Lung (tissue), 12 donors: ENCODE data around the gene ABCB8. TPM values are rescaled to one million over a fixed set of nuclear protein-coding genes. Genes with fewer than 3 reads are reported as not detected.

ENCODE experiments used
- ATAC-seq: fragments of 200-7000 bp; cut with Tn5 transposase; one replicate; pipeline ENCODE4 v1.9.1; 2020; ENCODE audit warnings: moderate number of reproducible peaks; ENCODE audit not compliant: insufficient read depth, low FRiP score
- DNase-seq, 3 donors: peaks; one replicate each; pipeline ENCODE4 v3.0.0-alpha.2; 2013 to 2017
- H3K27ac ChIP-seq, 2 donors: one replicate each; pipeline ENCODE4 v1.5.1; 2013; ENCODE audit warnings: mild to moderate bottlenecking in 2 of 2, moderate library complexity in 2 of 2, control low read depth in 1 of 2, inconsistent platforms in 1 of 2, low read depth in 1 of 2, low read length in 1 of 2
- H3K27me3 ChIP-seq, 3 donors: one replicate each; pipeline ENCODE4 v1.5.1; 2013; ENCODE audit warnings: low read length in 2 of 3; ENCODE audit not compliant: control insufficient read depth in 3 of 3, insufficient read depth in 3 of 3
- H3K36me3 ChIP-seq, 4 donors: one replicate each; pipeline ENCODE4 v1.5.1; 2013; ENCODE audit warnings: low read length in 4 of 4, mild to moderate bottlenecking in 1 of 4, moderate library complexity in 1 of 4; ENCODE audit not compliant: control insufficient read depth in 4 of 4, insufficient read depth in 4 of 4
- H3K4me1 ChIP-seq, 5 donors: one replicate each; pipeline ENCODE4 v1.5.1; 2013; ENCODE audit warnings: low read length in 5 of 5, mild to moderate bottlenecking in 2 of 5, moderate library complexity in 1 of 5; ENCODE audit not compliant: control insufficient read depth in 5 of 5, insufficient read depth in 5 of 5
- H3K4me3 ChIP-seq: one replicate; pipeline ENCODE4 v1.5.1; 2013; ENCODE audit warnings: mild to moderate bottlenecking, control low read depth, moderate library complexity
- H3K9ac ChIP-seq, 2 donors: one replicate each; pipeline ENCODE4 v1.5.1; 2013; ENCODE audit warnings: low read length in 2 of 2, control low read depth in 1 of 2; ENCODE audit not compliant: insufficient read depth in 1 of 2
- H3K9me3 ChIP-seq, 4 donors: one replicate each; pipeline ENCODE4 v1.5.1; 2013; ENCODE audit warnings: low read length in 3 of 4, mild to moderate bottlenecking in 1 of 4, moderate library complexity in 1 of 4; ENCODE audit not compliant: control insufficient read depth in 4 of 4, insufficient read depth in 3 of 4
- CTCF ChIP-seq: IDR thresholded peaks from 2 replicates; pipeline ENCODE4 v1.5.1; 2012; ENCODE audit warnings: mild to moderate bottlenecking; ENCODE audit errors: control extremely low read depth, extremely low read depth
- WGBS, 2 donors: extraction: QIAGEN DNeasy Blood & Tissue Kit; methylation state at CpG; one replicate each; pipeline ENCODE4 v1.1.7; 2013; 5-methylcytosine and 5-hydroxymethylcytosine counted together
- polyA plus RNA-seq, 2 donors: library from polyadenylated mRNA; stranded (reverse); fragments of 200-250 nt; gene quantifications; one replicate each; pipeline ENCODE4 v1.2.1, GENCODE V29; 2013
- total RNA-seq, 2 donors: library from RNA; depleted of rRNA in 1 of 2; stranded (reverse); fragments of >200 nt in 1 of 2; gene quantifications; one replicate each; pipeline ENCODE4 v1.2.1, GENCODE V29; 2014 to 2021
- donor health status: control.
- donor health status: control.
- donor health status: Bipolar disorder and iron deficiency.
- donor health status: healthy.
- donor health status: DM: yes; HTN: yes; CAD: no.

The ABCB8 gene
- total and polyA plus RNA-seq, 4 donors, result 21.8 to 61.5 (median 28.8) TPM

DNA sequence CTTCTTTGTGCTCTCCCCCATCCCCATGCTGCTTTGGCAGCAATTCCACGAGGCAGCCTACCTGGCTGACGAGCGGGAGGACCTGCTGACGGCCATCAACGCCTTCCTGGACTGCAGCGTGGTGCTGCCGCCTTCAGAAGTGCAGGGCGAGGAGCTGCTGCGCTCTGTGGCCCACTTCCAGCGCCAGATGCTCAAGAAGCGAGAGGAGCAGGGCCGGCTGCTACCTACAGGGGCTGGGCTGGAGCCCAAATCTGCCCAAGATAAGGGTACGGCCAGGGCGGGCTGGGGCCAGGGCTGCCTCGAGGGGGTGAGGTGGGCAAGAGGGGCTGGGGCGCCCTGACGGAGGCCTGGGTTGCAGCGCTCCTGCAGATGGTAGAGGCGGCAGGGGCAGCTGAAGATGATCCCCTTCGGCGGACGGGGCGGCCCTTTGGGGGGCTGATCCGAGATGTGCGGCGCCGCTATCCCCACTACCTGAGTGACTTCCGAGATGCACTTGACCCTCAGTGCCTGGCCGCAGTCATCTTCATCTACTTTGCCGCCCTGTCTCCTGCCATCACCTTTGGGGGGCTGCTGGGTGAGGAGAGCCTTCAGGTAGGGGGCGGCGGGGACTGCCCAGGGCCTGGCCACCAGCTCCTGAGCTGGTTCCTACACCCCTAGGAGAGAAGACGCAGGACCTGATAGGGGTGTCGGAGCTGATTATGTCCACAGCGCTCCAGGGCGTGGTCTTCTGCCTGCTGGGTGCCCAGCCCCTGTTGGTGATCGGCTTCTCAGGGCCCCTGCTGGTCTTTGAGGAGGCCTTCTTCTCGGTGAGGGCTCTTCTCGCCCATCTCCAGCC lies 43.0 kb downstream of the ABCB8 start:
- H3K4me1 ChIP-seq, result no peaks in the 10 kb centered on the region
- DNase-seq (no peak), ATAC-seq (no peak)
- H3K36me3 ChIP-seq, result peaks cover 31 to 80% (median 38%) of the 10 kb centered on the region in 4 donors
- H3K27me3 ChIP-seq, result no peaks in the 10 kb centered on the region
- no peaks in the 10 kb centered on the region for H3K9me3 ChIP-seq
- no peak overlapping the region for H3K9ac ChIP-seq
- H3K4me3 ChIP-seq, result no peak overlapping the region
- no peak for TF ChIP-seq CTCF
- H3K27ac ChIP-seq, result no peak overlapping the region
- WGBS, 2 donors, result 95 to 97% methylated on average over 37 to 39 of the region's 39 CpGs

DNA sequence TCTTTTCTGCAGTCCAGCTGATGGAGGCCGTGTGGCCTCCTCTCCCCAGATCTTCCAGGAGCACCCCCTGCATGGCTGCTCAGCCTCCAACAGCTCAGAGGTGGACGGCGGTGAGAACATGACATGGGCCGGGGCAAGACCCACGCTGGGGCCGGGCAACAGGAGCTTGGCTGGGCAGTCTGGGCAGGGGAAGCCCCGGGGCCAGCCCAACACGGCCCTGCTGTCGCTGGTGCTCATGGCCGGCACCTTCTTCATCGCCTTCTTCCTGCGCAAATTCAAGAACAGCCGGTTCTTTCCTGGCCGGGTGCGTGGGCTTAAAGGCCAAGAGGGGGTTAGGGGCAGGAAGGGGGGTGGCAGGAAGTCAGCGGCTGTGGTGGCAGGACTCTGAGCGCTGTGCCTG lies 45.7 kb downstream of the ABCB8 start:
- no peak for DNase-seq
- Histone ChIP-seq H3K27ac (no peak overlapping the region), H3K4me3 (no peak overlapping the region), H3K9ac (no peak overlapping the region), H3K4me1 (peaks cover 0 to 9% (median 5%) of the 10 kb centered on the region in 5 donors), H3K27me3 (no peaks in the 10 kb centered on the region), H3K36me3 (peaks cover 23 to 65% (median 32%) of the 10 kb centered on the region in 4 donors), H3K9me3 (no peaks in the 10 kb centered on the region)
- no peak for ATAC-seq
- TF ChIP-seq CTCF, result no peak
- 85 to 91% methylated on average over 17 of the region's 17 CpGs for WGBS, 2 donors

DNA sequence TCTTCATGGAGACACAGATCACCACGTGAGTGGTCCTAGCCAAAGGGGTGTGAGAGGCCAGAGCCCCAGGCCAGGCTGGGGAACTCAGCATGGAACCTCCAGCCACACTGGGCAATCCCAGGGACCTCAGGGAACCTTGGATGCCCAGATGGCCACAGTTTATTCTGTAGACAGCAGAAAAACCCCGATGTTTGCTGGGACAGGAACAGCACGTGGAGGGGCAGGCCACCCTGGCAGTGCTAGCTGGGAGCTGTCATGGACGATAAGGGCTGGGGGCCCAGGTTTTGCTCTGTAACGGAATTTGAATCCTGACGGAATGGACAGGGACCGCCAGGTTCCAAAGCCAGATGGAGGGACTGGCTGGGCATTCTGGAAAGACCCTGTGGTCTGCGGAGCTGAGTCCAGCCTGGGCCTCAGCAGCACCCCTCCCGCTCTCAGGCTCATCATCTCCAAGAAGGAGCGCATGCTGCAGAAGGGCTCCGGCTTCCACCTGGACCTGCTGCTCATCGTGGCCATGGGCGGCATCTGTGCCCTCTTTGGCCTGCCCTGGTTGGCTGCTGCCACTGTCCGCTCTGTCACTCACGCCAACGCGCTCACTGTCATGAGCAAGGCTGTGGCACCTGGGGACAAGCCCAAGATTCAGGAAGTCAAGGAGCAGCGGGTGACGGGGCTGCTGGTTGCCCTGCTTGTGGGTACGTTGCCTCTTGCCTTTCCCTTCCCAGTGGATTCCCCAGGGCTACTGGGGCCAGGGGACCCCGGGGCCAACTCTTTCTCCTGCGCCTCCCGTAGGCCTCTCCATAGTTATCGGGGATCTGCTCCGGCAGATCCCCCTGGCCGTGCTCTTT lies 46.8 kb downstream of the ABCB8 start:
- peaks cover 19 to 56% (median 32%) of the 10 kb centered on the region in 4 donors for H3K36me3 ChIP-seq
- DNase-seq, result no peak
- H3K27ac ChIP-seq, result no peak overlapping the region
- no peak for TF ChIP-seq CTCF
- WGBS, 2 donors, result 90 to 93% methylated on average over 26 of the region's 26 CpGs
- H3K9me3 ChIP-seq, result no peaks in the 10 kb centered on the region
- H3K27me3 ChIP-seq, result no peaks in the 10 kb centered on the region
- H3K4me3 ChIP-seq, result no peak overlapping the region
- peaks cover 0 to 19% (median 12%) of the 10 kb centered on the region in 5 donors for H3K4me1 ChIP-seq
- no peak for ATAC-seq
- no peak overlapping the region for H3K9ac ChIP-seq
